GM10266 (cell line): ENCODE measurements around the gene NINJ1.

Source experiments
- DNase-seq: peaks from one replicate; pipeline ENCODE4 v3.0.0; 2012; ENCODE audit errors: extremely low spot score
- CTCF ChIP-seq: IDR thresholded peaks from 2 replicates; pipeline ENCODE4 v1.5.1; 2012; ENCODE audit warnings: mild to moderate bottlenecking, low read depth; ENCODE audit not compliant: control insufficient read depth, insufficient read depth; ENCODE audit errors: missing control alignments

Gene NINJ1

GRCh38 chr9:93126825-93127368 lies 7.2 kb downstream of the NINJ1 start:
- no peak for TF ChIP-seq CTCF
- no peak for DNase-seq

- no peak for DNase-seq
- TF ChIP-seq CTCF = no peak
These were observed 7.8 kb downstream of the NINJ1 start for GRCh38 chr9:93126151-93126781.

GRCh38 chr9:93125331-93125894 lies 8.6 kb downstream of the NINJ1 start:
- TF ChIP-seq CTCF = no peak
- DNase-seq = no peak

- TF ChIP-seq CTCF = no peak
- DNase-seq = no peak
These were observed 9.3 kb downstream of the NINJ1 start for GRCh38 chr9:93124793-93125192.

GRCh38 chr9:93123561-93124283 lies 10.3 kb downstream of the NINJ1 start:
- DNase-seq = no peak
- no peak for TF ChIP-seq CTCF

- no peak for DNase-seq
- no peak for TF ChIP-seq CTCF
These were observed 11.3 kb downstream of the NINJ1 start for GRCh38 chr9:93122721-93123221.
